Subcutaneous adipose tissue (tissue), 4 donors: ENCODE measurements around the gene FKBP4. TPM values are rescaled to one million over a fixed set of nuclear protein-coding genes. Genes with fewer than 3 reads are reported as not detected.

Experiments used
- CTCF ChIP-seq: fragments of 450-650 bp; IDR thresholded peaks from one replicate; pipeline ENCODE4 v1.5.1; 2016; ENCODE audit warnings: low read depth, mild to moderate bottlenecking, control low read depth, antibody characterized with exemption, moderate library complexity
- total RNA-seq, 4 donors: library from RNA; depleted of rRNA; stranded (reverse); fragments of >200 nt; gene quantifications; one replicate each; pipeline ENCODE4 v1.1.0, GENCODE V29; 2016

The FKBP4 gene
- total RNA-seq, 4 donors from 2014 or later = 17.7 to 36.8 (median 20.9) TPM

DNA sequence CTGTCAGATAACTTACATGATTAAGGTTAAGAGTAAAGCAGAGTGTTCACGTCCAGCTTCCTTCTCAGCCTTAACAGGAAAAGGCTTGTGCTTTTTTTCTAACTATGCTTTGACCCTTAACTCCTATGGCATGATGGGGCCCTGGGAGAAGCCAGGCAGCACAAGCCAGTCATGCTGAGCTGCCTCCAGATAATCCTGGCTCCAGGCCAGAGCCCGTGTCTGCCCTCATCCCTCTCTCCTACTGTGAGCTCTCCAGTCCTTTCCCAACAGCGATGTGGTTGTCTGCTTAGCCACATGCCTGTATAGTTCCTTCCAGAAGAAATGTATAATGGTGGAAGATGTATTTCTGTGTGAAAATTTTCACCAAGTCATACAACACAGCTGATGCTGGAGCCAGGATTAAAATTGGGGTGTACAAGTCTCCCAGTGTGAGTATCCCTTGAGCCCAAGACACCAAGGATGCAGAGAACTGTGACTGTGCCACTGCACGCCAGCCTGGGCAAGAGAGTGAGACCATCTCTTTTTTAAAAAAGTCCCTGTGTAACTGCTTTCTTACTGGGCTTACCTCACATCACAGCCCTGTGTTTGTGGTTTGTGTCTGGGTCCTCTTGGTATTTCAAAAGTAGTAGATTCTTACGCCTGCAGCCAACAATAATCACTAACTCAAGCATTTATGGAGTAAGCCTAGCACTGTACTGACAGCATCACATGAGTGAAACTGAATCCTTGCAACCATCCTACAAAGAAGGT is 9.8 kb downstream of the FKBP4 start:
- no peak for TF ChIP-seq CTCF

DNA sequence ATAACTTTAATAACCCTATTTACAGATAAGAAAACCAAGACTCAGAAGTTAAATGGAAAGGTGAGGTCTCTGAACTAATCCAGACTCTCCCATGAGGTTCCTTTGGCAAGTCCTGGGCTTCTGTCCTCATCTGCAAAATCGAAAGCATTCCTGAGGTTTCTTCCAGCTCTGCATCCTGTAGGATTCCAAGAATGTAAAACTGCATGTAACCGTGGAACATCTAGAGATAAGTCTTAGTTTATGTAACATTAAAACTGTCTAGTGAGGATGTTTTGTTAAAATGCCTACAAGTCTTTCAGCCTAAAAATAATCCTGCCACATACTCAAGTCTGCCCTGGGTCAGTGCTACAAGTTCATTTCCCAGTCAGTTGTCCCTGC is 10.4 kb downstream of the FKBP4 start:
- TF ChIP-seq CTCF = no peak

GRCh38 chr12:2806700-2807099 is 11.9 kb downstream of the FKBP4 start:
- TF ChIP-seq CTCF = no peak

- TF ChIP-seq CTCF = no peak
These were observed 17.0 kb downstream of the FKBP4 start for GRCh38 chr12:2811801-2812200.

DNA sequence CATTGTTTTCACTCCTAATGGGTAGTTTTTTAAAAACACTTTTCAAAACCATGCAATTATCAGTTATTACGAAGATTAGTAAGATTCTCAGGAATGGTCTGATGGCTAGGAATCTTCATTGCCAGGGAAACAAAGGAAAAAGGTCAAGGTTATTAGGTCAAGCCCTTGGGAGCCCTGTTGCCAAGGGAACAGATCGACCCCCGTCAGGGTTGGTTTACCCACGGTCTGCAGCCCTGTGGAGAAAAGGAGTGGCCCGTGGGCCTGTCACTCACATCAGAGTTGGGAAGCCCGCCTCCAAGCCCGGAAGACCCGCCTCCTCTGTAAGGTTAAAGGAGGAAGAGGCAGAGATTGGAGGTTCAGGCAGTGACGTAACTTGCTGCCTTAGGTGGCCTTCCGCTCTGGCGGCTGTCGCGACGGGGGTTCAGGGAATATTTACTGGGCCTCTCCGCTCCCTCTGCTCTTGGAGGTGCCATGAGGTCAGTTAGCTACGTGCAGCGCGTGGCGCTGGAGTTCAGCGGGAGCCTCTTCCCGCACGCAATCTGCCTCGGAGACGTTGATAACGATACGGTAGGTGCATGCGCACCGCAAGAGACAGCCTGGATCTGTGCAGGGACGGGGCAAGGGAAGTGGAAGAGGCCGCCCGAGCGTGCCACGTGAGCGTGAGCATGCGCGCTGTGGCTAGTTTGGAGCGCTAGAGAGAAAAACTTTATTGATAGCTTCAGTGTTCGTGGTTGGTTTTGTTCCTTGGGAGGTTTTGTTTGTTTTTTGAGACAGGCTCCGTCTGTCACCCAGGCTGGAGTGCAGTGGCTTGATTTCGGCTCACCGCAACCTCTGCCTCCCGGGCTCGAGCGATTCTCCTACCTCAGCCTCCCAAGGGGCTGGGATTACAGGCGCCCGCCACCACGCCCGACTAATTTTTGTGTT is 17.8 kb downstream of the FKBP4 start, which contains the start of gene ITFG2:
Gene ITFG2 (plus strand): TSS at position 379 of the 924 bp plus-strand sequence. CDS start 93 bp downstream, at position 472.
- no peak for TF ChIP-seq CTCF

DNA sequence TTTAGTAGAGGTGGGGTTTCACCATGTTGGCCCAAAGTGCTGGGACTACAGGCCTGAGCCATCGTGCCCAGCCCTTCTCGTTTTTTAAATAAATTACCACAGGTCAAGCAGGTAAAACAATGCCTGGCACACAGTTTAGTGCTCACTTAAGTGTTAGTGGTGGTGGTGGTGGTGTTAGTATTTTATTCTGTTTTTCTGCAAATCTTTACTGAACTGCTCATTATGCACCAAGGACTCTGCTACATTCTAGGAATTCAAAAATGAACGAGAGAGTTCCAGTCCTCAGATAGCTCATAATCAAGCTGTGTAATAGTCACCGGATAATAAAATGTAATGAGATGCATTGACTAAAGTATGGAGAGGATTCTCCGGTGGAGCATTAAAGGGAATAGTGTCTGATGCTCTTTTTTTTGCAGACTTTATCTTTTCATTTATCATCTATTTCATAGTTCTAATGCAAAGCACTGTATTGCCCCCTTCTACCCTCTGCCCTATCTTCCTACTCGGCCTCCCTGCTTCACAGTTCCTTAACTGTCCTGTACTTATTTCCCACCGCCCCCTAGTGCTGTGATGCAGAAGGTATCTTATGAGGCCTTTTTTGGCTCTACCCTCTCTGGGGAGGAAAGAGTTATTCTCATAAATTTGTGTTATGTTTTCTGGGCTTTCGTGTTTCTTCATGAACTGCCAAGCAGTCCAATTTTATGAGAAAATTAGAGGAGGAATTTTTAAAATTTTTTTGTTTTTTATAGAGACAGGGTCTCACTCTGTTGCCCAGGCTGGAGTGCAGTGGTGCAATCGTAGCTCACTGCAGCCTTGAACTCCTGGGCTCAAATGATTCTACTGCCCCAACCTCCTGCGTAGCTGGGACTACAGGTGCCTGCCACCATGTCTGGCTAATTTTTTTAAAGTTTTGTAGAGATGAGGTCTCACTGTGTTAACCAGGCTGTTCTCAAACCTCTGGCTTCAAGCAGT is 18.7 kb downstream of the FKBP4 start:
- no peak for TF ChIP-seq CTCF
